GM12874 (cell line): Measurements from ENCODE around the gene CCDC50.

Experiments
- TF ChIP-seq, protein P1 (sequence below): IDR thresholded peaks from 2 replicates; pipeline ENCODE4 v1.5.1; 2011; ENCODE audit warnings: low read depth, mild to moderate bottlenecking, control low read depth, low read length, moderate library complexity; ENCODE audit not compliant: insufficient read depth

Gene CCDC50

DNA sequence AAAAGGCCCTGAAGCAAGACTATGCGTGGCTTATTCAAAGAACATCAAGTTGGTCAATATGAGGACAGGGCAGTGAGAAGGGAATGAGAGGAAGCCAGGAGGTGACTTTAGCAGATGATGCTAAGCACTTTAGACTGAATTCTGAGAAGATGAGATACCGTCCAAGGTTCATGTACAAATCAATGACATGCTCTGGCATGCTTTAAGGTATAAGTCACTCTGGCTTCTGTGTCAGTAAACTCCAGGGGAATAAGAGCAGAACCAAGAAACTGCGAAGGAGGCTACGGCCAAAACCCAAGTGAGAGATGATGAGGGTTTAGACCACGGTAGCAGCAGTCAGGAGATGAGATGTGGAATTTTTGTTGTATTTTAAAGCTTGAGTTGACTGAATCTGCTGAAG, 8.9 kb upstream of the CCDC50 start:
- TF ChIP-seq, protein P1, sequence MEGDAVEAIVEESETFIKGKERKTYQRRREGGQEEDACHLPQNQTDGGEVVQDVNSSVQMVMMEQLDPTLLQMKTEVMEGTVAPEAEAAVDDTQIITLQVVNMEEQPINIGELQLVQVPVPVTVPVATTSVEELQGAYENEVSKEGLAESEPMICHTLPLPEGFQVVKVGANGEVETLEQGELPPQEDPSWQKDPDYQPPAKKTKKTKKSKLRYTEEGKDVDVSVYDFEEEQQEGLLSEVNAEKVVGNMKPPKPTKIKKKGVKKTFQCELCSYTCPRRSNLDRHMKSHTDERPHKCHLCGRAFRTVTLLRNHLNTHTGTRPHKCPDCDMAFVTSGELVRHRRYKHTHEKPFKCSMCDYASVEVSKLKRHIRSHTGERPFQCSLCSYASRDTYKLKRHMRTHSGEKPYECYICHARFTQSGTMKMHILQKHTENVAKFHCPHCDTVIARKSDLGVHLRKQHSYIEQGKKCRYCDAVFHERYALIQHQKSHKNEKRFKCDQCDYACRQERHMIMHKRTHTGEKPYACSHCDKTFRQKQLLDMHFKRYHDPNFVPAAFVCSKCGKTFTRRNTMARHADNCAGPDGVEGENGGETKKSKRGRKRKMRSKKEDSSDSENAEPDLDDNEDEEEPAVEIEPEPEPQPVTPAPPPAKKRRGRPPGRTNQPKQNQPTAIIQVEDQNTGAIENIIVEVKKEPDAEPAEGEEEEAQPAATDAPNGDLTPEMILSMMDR = no peak

DNA sequence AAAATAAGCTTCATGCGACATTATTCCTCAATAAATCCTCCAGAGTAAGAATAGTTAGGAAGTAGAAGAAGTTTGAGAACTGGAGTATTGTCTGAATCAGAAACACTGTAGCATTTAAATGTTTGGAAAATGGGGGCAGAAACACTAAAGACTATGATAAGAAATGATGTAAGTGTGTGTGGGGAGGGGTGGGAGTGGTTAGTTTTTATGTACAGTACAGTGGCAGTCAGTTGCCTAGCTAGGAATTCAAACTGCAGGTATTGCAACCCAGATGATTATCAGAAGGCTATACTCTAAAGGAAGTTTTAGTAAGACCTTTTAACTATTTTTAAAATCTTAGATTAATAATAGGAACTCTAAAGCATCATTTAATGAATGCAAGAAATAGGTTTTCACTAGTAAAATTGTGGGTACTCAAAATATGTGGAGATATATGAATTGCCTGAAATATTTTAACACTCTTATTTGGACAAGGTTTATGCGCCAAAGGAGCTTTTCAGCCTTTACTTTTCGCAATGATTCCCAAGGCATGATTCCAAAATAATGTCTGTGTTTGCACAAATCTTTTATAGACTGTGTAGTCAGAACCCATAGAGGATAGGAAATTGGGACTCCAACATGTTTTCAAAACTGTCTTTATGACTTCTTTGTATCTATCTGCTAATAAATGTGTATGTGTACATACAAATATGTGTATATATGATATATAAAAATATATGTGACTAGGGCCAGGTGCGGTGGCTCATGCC, 8.0 kb upstream of the CCDC50 start:
- TF ChIP-seq, protein P1 = no peak

GRCh38 chr3:191324936-191325335, 4.3 kb upstream of the CCDC50 start:
- TF ChIP-seq, protein P1 = no peak

GRCh38 chr3:191327526-191327925, 1.7 kb upstream of the CCDC50 start:
- TF ChIP-seq, protein P1 = no peak

DNA sequence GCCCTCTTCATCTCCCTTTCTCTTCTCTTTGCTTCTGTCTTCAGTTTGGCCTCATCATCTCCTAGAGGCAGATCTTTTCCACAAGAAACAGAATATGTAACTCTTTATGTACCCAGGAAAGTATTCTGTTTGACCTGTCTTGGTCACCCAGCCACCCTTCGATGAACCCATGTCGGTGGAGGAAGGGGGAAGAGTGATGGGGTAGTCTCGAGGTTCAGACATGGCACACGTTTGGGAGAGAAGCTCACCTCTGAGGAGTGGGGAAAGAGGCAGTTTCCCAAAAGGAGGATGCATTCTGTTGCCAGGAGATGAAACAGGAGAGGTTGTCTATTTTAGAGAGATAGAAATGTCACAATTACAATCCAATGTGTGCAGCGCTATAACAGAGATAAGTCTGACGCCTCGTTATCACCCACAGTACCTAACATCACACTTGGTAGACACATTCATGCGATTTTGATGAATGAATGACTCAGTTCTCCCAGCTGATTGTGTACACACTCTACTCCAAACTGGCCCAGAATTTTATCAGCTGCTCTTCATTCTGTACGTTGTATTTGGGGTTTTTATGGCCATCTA, 722 bp upstream of the CCDC50 start:
- TF ChIP-seq, protein P1 = no peak

DNA sequence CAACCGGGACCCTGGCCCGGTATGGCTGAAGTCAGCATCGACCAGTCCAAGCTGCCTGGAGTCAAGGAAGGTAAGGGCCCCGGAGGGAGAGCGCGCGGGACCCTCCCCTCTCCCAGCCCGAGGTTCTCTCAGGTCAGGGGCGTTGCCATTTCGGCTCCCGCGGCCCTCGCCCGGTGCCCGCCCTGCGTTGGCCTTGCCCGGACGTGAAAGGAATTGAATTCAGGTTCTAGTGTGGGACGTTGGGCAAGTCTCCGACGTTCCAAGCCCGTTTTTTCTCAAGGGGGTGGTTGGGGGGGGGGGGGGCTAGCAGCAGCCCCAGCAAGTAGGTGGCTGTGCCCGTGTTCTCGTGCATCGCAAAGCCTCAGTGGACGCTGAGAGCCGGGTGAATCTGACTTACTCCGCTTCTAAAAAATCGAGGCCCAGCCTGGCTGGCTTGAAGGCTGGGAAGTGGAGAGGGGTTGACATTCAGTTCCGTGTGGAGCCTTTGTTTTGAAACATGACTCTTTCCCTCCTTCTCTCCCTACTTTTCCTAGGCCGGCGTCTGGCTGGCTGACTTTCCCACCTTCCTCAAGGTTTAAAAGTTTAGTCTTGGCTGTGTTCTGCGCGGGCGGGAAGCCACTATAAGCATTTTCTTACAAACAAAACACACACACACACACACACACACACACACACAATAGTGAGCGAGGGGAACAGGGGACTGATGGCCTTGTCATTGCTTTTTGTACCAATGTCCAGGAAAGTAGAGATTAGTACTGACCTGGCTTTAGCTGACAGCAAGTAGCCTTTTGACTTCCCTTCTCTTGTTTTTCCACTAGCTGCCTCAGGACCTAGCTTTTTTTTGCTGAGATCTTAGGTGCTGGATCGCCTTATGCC, 698 bp downstream of the CCDC50 start, which contains the start of gene UTS2B:
UTS2B (minus strand) TSS at position 873 of the 876 bp plus-strand sequence. CDS start 48,337 bp downstream, outside the sequence.
- TF ChIP-seq, protein P1 = no peak

GRCh38 chr3:191330530-191331048, 1.4 kb downstream of the CCDC50 start:
- TF ChIP-seq, protein P1 = no peak
